H1 (cell line): ENCODE measurements around the gene GALR2.
"Not testable (repeated sequence)": the region's sequence is repeated elsewhere in the genome, so short reads cannot be mapped to it uniquely, and the experiment has no call there.

Experiments used
- BCL11A ChIP-seq, 2 experiments: IDR thresholded peaks; one replicate each; pipeline ENCODE4 v1.6.1; 2011; ENCODE audit warnings: low read depth in 2 of 2, low read length in 2 of 2, mild to moderate bottlenecking in 2 of 2
- CBX5 ChIP-seq: fragments of 300-800, 300-1000 bp; sonication (generic); IDR thresholded peaks from 2 replicates; pipeline ENCODE4 v1.7.1; 2016; ENCODE audit warnings: antibody characterized with exemption, low read length, low read depth
- CHD1 ChIP-seq: IDR thresholded peaks from 2 replicates; pipeline ENCODE4 v1.6.1; 2012; ENCODE audit warnings: low read depth, low read length, improper control_type of control experiment
- CREB1 ChIP-seq: IDR thresholded peaks from 2 replicates; pipeline ENCODE4 v1.6.1; 2012; ENCODE audit warnings: inconsistent platforms
- CTCF ChIP-seq, 3 experiments: IDR thresholded peaks; 1 replicate in 2 of 3; 2 replicates in 1 of 3; pipeline versions ENCODE4 v1.5.1 to v1.6.1; 2011; ENCODE audit warnings: low read length in 3 of 3, mild to moderate bottlenecking in 3 of 3, inconsistent platforms in 2 of 3, low read depth in 1 of 3, moderate library complexity in 1 of 3; ENCODE audit not compliant: insufficient read depth in 1 of 3; ENCODE audit errors: control extremely low read depth in 1 of 3
- GABPA ChIP-seq: IDR thresholded peaks from 2 replicates; pipeline ENCODE4 v1.6.1; 2011; ENCODE audit warnings: mild to moderate bottlenecking, low read length, moderate library complexity, borderline replicate concordance; ENCODE audit not compliant: insufficient read depth
- HDAC2 ChIP-seq, 2 experiments: fragments of 300-600 bp in 1 of 2; sonication (generic) in 1 of 2; IDR thresholded peaks; 2 replicates each; pipeline ENCODE4 v1.6.1; 2011 to 2012; ENCODE audit warnings: low read depth in 2 of 2, low read length in 2 of 2, mild to moderate bottlenecking in 2 of 2, moderate library complexity in 2 of 2, borderline replicate concordance in 1 of 2, inconsistent platforms in 1 of 2
- POLR2A ChIP-seq, 2 experiments: IDR thresholded peaks; 1 replicate in 1 of 2; 2 replicates in 1 of 2; pipeline ENCODE4 v1.6.1; 2011; ENCODE audit warnings: low read depth in 2 of 2, low read length in 2 of 2, mild to moderate bottlenecking in 2 of 2; ENCODE audit errors: control extremely low read depth in 1 of 2
- POLR2AphosphoS5 ChIP-seq: IDR thresholded peaks from 2 replicates; pipeline ENCODE4 v1.6.1; 2011; ENCODE audit warnings: low read depth, low read length
- SAP30 ChIP-seq: fragments of 300-600 bp; sonication (generic); IDR thresholded peaks from 2 replicates; pipeline ENCODE4 v1.7.1; 2012; ENCODE audit warnings: low read length, moderate library complexity, mild to moderate bottlenecking, inconsistent platforms; ENCODE audit not compliant: insufficient read depth, insufficient replicate concordance
- SRF ChIP-seq: IDR thresholded peaks from 2 replicates; pipeline ENCODE4 v1.6.1; 2011; ENCODE audit warnings: mild to moderate bottlenecking, low read depth, low read length, moderate library complexity
- ZNF274 ChIP-seq: IDR thresholded peaks from 2 replicates; pipeline ENCODE4 v1.7.0; 2012; ENCODE audit warnings: low read length, borderline replicate concordance; ENCODE audit errors: extremely low read depth

DNA sequence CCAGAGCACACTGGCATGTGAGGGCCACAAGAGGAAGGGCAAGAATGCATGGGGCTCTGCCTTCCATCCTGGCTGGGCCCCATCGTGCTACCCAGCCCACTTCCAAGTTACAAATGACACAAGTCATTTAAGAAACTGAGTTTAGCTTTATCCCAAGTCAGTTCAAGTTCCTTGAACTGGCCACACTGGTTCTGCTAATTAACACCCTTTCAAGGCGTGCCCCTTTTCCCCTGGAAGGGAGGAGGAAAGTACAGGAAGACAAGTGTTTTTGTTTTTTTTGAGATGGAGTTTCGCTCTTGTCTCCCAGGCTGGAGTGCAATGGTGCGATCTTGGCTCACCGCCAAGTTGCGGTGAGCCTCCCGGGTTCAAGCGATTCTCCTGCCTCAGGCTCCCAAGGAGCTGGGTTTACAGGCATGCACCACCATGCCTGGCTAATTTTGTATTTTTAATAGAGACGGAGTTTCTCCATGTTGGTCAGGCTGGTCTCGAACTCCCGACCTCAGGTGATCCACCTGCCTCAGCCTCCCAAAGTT is 30.0 kb upstream of the GALR2 start:
- not testable (repeated sequence) for TF ChIP-seq ZNF274; POLR2A (IDR thresholded peaks at IDR 0.05; ENCODE audit: control extremely low read depth in 1 of 2, low read depth in 2 of 2, low read length in 2 of 2); HDAC2 (IDR thresholded peaks at IDR 0.05; ENCODE audit: borderline replicate concordance in 1 of 2, low read depth in 2 of 2, low read length in 2 of 2); GABPA; POLR2AphosphoS5; SAP30; SRF; CBX5; CTCF (IDR thresholded peaks at IDR 0.05; ENCODE audit: control extremely low read depth in 1 of 3, insufficient read depth in 1 of 3, low read depth in 1 of 3, low read length in 3 of 3); CHD1; CREB1; BCL11A (IDR thresholded peaks at IDR 0.05; ENCODE audit: low read depth in 2 of 2, low read length in 2 of 2)
